NCI-H2227 treated with DMSO at 0.1 percent for 48 hours (cell line): ENCODE measurements around the gene TGDS.

Experiments used
- DNase-seq: peaks from one replicate; lab custom pipeline; 2025; lab: John Stamatoyannopoulos, UW

The TGDS gene

DNA sequence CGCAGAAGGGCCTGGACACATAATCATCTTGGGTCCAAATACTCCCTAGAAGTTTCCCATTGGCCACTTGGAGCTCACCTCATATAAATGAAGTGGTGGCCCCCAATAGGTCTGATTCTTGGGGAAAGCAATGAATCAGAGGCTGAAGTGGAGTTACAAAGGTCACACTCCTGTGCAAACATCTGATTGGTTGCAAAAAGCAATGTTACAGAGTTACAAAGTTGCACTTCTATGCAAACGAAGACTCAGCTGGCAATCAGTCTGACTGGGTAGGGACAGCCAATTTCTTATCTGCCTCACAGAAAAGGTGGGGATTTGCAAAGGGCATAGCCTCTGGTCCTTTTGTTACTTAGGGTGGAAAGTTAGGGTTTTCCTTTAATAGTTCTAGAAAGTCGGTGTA lies 3.9 kb upstream of the TGDS start:
- DNase-seq, result no peak

DNA sequence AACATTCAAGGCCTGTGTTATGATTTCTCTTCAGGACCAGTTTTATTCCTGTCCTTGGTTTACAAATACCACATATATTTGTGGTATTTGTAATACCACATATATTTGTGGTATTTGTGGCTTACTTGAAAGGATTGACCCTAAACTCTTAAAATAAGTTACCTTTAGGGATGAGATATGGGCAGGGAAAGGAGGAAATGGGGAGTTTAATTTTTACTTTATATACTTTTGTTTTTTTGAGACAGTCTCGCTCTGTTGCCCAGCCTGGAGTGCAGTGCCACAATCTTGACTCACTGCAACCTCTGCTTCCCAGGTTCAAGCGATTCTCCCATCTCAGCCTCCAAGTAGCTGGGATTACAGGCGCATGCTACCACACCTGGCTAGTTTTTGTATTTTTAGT lies 2.3 kb upstream of the TGDS start:
- DNase-seq, result no peak

DNA sequence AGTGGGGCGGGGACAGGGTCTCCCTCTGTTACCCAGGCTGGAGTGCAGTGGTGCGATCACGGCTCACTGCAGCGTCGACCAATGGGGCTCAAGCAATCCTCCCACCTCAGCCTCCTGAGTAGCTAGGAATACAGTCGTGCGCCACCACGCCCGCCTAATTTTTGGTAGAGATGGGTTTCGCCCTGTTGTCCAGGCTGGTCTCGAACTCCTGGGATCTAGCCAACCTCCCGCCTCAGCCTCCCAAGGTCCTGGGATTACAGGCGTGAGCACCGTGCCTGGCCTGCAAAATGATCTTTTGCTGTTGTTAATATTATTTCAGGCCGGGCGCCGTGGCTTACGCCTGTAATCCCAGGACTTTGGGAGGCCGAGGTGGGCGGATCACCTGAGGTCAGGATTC lies 621 bp upstream of the TGDS start:
- no peak for DNase-seq

DNA sequence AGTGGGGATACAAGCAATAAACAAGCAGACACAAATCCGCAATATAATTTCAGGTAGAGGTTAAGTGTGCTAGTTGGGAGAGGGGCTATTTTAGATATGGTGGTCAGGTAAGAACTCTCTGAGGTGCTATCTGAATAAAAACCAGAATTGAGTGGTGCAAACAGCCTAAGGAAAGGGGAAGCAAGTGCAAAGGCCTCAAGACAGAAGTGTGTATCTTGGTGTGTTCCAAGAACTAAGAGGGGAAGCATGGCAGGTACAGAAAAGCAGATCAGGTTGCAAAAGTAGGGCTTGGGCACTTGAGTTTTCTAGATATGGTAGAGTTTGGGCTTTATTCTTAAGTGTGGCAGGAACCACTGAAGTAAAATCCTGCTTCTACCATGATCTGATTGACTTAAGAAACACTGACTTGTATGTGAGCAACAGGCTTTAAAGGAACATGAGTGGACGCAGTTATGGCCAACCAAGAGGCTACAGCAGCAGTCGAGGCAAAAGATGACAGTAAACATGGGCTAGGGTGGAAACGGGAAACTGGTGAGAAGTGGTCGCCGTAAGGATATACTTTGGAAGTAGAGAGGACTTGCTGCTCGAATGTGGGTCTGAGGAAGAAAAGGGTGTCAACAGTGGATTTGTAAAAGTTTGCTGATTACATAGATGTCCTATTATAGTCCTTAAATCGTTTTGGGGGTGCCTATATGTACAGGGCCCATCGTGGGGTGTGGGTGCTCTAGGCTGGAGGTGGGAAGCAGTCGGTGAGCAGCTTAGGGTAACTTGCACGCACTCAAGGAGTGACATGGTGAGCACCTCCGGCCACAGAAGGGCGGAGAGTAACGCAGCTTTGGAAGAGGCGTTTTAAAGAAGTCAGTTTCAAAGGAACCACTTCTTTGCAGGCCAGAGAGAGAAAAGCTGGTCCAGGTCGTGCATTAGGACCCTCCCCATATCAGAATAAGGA lies 677 bp downstream of the TGDS start:
- DNase-seq, result no peak

DNA sequence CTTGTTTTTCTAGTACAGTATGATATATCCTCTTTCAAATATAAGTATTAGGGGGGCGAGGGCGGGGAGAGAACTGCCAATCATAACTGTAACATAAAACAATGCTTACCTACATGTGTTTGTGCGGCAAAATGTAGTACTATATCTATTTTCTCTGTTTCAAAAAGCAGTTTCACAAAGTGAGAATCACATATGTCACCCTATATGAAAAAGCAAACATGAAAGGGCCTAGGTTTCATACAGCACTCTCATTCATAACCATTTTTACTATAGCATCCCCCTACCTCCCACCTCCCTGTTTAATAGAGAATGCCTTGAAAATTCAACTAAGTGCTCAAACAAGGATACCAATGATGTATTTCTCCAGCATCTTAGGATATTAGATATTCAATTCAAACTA lies 5.2 kb downstream of the TGDS start:
- DNase-seq, result no peak

DNA sequence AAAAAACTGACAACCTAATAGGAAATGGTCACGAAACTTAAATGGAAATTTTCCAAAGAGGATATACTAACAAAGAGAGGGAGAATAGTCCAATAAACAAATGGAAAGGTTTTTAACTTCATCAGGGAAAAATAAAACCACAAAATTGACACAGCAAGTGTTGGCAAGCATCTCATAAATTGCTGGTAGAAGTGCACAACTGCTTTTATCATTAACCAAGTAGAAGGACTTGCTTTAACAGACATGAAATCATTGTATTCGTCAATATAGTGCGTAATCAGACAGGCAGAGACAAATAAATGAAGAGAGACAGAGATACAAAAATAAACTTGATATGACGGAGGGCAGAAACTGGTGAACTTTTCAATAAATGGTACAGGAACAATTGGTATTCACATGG lies 7.4 kb downstream of the TGDS start:
- no peak for DNase-seq

DNA sequence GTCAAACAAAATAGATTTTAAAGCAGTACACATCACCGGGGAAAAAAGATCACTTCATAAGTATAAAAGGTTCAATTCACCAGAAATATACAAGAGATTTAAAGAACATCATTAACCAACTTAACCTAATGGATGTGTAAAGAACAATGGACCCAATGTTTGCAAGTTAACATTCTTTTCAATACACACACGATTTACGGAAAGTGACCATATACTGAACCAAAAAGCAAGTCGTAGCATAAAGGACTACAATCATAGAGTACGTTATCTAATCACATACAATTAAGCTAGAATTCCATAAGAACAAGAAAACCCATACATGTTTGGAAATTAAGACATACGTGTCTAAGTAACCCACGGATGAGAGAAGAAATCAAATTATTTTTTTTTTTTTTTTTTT lies 9.6 kb downstream of the TGDS start:
- no peak for DNase-seq

DNA sequence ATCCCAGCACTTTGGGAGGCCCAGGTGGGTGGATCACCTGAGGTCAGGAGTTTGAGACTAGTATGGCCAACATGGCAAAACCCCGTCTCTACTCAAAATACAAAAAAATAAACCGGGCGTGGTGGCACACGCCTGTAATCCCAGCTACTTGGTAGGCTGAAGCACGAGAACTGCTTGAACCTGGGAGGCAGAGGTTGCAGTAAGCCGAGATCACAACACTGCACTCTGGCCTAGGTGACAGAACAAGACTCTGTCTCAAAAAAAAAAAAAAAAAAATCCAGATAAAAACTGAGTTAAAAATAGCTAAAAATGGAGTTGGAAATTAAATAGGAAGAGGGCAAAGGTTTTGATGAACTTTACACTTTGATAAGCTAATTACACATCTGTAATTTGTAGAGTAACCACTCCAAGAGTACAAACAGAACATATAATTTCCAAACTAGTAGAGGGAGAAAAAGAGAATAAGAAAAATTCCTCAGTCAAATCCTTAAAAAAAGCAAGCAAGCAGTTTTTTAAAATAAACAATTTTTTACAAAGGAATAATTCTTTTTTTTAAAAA lies 10.3 kb downstream of the TGDS start:
- no peak for DNase-seq

DNA sequence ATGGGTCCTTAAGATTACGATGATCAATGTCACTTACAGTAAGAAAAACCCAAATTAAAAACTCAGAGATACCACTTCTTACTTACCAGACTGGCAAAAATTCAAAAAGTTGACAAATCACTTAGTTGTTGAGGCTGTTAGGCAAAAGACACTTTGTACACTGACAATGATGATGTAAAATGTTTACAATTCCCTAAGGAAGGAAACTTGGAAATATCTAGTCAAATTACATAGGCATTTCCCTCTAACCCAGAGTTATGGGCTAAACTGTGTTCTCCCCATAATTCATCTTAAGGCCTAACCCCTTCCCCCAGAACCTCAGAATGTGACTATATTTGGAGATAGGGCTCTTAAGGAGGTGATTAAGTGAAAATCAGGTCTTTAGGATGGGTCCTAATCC lies 12.0 kb downstream of the TGDS start:
- no peak for DNase-seq

DNA sequence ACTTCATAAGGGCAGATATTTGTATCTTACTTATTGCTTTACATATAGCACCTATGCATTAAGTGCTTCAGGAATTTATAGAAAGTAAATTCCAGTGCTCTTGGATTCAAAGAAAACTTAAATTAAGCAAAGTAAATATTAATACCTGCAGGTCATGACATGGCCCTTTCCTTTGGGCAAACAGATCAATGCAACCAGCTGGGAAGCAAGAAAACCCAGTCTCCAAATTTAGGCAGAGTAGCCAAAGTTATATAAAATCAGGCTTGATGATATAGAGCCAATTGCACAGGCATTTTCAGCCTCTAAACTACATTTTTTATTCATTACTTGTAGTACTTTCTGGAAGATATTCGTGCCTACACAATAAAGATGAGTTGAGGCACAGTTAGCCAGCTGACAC lies 16.9 kb downstream of the TGDS start:
- no peak for DNase-seq

DNA sequence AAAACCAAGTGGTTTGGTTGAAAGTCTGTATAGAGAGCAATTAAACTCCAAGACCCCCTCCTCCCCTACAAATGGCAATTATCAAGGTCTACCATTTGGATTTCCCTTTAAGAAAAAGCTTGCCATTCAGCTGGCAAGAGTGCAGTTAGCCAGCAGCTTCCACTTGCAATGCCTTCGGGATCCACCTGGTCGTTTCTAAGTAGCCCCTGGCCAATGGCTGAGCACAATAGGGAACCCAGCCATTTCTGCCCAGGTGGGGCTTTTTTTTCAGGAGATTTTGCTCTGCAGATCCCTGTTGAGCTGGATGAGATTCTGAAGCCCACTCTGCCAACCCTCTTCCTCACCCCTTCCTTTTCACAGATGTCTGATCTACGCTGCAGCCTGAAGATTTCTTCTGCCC lies 26.3 kb downstream of the TGDS start:
- no peak for DNase-seq

DNA sequence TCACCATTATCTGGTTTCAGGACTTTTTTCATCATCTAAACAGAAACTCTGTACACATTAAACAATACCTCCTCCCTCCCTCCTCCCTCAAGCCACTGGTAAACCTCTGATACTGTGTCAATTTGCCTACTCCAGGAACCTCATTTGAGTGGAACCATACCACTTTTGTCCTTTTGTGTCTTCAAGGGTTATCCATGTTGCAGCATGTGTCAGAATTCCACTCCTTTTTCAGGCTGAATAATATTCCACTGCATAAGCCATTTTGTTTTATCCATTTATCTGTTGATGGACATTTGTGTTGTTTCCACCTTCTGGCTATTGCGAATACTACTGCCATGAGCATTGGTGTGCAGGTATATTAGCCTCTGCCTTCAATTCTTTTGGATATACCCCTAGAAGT lies 27.5 kb downstream of the TGDS start:
- no peak for DNase-seq

DNA sequence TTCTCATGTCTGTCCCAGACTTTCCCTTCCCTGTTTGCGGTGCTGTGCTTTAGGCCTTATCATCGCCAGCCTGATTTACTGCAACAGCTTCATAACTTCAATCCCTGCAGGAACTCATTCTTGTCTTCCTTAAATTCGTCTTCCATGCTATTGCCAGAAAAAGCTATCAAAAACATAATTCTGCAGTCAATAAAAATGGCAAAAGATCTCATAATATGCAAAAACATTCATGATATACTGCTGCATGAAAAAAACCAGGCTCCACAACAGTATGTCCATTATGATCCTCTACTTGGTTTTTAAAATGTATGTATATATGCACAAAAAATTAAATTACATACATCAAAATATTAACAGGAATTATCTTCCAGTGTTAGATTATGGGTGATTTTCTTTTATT lies 28.4 kb downstream of the TGDS start:
- DNase-seq, result no peak

DNA sequence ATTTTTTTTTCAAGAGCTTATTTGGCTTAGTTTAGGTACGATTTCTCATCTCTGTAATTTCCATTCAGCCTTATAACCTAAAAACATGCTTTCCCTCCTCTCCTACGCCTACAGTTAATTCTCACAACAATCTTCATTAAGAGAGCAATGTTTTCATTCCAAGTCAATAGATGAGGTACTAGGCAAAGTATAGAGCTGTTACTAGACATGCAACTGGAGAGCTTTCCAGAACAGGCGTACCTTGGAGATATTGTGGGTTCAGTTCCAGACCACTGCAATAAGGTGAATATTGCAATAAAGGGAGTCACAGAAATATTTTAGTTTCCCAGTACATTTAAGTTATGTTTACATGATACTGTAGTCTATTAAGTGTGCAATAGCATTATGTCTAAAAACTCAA lies 34.8 kb downstream of the TGDS start:
- no peak for DNase-seq

DNA sequence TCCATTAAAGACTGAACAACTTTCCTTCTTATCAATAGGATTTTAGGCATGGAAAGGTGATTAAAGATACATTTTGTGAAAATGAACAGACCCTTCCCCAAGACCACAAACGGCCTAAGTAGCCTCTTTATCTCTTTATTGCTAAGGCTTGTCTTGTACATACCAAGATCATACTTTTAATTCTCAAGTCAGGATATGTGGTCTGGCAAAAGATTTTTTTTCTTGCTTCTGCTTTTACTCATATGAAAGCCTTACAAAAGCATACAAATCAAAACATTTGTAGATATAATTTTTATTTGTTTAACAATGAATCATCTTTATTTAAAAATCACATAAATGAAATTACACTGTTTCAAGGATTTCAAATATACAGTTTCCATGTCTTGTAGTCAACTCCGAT lies 35.8 kb downstream of the TGDS start:
- no peak for DNase-seq

DNA sequence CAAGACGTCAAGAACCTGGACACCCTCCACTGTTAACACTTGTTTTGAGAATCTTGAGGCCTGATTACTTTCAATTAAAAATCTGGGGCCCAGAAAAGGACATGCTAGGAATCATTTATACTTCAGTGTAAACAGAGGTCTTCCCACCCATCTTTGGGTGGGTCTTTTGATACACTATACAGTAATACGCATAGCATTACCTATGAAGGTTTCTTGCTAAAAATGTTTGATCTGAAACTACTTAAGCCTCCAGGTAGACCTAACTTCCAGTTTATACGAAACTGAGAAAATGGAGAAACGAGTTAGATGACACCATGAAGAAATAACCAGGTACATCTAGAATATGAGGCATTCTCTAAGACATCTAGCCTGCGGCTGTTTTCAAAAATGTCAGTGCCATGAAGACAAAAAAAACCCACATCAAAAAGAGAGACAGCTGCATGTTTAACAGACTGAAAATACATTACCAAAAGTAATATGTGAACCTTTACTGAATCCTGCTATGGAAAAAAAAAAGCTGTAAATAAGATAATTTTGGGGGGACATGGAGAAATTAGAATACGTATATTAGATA lies 36.6 kb downstream of the TGDS start:
- DNase-seq, result no peak

DNA sequence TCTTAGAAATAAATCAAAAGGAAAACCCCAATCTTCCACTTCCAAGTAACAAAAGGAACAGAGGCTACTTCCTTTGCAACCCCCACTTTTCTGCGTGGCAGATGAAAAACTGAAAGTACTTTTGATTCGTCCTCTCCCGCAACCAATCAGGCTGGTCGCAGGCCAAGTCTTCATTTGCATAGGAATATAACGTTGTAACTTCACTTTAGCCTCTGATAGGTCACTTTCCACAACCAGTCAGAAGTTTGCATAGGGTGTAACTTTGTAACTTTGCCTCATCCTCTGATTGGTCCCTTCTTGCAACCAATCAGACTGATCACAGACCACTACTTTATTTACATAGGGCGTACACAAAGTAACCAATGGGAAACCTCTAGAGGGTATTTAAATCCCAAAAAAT lies 37.2 kb downstream of the TGDS start:
- DNase-seq, result no peak

DNA sequence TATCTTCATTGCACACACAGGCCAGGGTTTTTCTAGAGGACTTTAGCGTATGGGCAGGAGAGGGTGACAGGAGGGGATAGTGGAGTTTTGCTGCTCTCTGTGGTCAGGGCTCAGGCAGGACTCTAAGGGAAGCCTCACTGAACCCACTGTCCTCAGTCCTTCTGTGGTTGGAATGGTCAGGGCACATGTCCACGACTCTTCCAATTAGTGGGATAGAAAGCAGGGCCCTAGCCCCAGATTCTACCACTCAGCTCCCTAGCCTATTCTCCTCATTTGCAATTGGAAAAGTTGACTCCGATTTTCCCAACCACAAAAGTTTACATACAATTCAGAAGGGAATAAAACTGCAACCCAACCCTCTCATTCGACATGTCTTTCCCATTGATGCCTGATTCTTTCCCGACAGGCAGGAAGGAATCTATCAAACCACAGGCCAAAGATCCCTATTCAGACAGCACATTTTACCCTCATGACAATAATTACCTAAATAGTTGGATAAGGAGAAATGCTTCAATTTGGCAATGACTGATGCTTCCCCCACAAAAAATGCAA lies 38.2 kb downstream of the TGDS start:
- no peak for DNase-seq

DNA sequence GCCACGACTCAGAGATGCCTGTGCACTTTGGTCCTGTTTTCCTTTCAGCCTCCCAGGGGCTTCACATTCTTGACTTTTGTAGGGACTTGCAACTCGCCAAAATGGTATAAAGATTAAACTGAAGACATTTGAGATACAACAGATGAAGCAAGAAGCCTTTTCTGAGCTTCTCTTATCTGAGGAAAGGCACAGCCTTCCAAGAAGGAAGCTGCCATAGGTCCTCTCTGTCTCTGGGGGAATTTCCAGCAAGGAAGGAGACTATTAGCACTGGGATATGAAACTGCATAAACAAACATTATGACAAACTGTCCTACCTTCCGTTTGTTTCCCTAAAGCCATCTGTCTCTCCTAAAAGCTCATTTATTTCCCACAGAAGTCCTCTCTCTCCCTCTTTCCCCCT lies 39.3 kb downstream of the TGDS start:
- DNase-seq, result no peak

DNA sequence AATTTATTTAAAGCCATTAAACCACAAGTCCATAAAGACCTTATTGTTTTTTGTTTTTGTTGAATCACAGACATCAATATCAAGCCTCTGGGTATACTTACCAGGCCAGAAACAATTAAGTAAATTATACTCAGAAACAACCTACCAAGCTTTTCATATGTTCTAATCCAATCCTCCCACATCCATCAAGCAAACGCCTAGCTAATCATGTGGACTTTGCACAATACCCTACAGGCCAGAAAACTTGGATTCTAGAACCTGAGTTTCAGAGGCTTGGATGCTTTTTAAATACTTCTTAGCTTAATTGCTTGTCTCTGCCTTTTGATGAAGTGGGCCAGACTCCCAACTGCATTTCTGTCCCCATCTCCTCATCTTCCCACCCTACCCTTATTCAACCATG lies 39.9 kb downstream of the TGDS start:
- DNase-seq, result no peak

DNA sequence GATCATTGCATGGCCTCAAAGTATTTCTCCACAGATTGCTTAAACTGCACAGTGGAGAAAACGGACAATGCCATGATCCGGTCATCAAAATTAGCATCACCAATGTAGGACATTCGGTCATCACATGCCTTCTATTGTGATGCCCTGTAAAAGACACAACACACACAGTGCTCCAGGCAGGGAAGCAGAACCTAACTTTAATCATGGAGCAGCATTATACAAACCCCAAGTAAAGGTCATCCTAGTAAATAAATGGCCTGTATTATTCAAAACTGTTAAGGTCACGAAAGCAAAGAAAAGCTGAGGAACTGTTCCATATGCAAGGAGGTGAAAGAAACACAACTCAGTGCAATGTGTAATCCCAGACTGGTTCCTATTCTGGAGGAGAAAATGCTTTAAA lies 42.2 kb downstream of the TGDS start:
- DNase-seq, result no peak

DNA sequence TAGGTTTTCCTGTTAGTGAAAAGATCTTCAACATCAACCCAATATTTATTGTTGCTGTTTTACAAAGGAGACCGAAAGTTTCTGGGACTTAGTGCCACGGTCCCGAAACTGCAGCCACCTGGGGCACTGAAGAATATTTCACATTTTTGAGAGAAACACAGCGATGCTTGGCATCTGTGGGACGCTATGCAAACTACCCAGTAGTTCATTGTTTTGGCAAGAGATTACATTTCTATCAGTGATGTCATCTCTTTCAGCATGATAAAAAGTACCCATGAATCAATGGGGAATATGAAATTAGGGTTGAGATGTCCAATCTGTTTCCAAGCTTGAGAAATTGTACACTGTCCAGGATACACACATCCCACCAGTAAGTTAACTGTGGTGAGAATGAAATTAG lies 43.9 kb downstream of the TGDS start:
- DNase-seq, result no peak

DNA sequence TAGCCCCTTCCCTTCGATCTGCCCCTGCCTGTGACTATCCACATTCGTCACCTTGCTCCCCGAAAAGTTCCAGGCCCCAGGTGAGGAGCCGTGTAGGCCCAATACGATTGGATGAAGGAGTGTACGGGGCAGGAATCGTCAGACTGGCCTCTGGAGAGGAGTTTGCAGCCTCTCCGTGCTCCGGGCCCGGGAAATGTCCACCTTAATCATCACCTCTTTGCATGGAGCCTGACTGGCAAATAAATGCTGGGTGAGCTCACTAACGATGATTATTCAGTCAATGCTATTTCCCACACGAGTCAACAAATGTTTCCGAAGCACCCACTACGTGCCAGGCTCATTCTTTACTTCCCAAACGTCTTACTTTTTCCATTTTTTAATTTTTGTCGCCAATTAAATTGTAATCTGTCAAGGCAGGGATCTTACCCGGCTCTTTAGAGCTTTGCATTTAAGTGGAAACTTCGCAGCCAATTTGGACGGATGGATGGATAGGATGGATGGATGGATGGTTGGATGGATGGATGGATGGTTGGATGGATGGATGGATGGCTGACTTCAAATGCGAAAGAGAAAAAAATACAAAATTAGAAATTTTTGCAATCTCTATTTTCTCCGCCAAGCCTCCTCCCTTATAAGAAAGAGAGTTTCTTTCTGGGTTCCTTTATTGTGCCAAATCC lies 45.8 kb downstream of the TGDS start:
- peak; percentile 62 for DNase-seq
